ENCODE measurements around the gene KRTAP9-6.

Gene KRTAP9-6

DNA sequence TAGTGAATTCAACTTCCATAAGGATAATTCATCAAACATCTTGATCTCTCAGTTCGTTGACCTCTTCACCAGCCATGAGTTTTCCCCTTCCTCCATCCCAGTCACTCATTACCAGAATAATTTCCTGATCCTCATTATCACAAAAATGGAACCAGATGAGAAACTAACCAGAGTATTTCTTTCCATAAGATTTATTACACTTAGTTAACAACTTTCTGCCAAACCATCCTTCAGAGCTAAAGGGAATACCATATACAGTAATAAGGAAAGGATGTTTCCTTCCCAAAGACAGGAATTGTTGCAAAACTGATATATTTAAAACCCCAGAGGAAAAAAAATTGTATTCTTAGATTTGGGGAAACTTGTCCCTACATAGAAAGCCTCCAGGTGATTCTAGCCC lies 28.8 kb downstream of the KRTAP9-6 start:
- no peak overlapping the region for H3K4me3 ChIP-seq (ENCODE audit: low read length)
- TF ChIP-seq CTCF (conservative IDR thresholded peaks at IDR 0.05; ENCODE audit: low read depth, low read length), result no peak
- no peak for DNase-seq (ENCODE audit: low read depth)

GRCh38 chr17:41296846-41297245 lies 31.7 kb downstream of the KRTAP9-6 start:
- no peak for DNase-seq (ENCODE audit: low read depth)
- no peak for TF ChIP-seq CTCF (conservative IDR thresholded peaks at IDR 0.05; ENCODE audit: low read depth, low read length)
- no peak overlapping the region for H3K4me3 ChIP-seq (ENCODE audit: low read length)

DNA sequence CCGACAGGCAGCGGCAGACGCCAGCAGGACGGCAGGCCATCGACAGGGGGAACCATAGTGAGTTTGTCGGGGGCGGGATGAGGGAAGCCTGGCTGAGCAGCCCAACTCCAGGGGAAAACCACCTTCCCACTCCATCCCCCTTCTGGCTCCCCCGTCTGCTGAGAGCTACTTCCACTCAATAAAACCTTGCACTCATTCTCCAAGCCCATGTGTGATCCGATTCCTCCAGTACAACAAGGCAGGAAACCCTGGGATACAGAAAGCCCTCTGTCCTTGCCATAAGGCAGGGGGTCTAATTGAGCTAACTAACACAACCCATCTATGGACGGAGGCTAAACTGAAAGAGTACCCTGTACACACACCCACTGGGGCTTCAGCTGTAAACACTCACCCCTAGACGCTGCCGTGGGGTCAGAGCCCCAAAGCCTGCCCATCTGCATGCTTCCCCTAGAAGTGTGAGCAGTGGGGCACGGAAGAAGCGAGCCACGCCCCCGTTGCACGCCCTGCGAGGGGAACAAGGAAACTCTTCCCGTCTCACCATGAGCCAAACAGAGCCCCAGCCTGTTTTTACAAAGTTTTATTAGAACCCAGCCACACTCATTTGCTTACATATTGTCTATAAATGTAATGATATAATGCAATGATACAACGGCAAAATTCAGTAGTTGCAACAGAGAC lies 33.4 kb downstream of the KRTAP9-6 start:
- no peak for TF ChIP-seq CTCF (conservative IDR thresholded peaks at IDR 0.05; ENCODE audit: low read depth, low read length)
- no peak overlapping the region for H3K4me3 ChIP-seq (ENCODE audit: low read length)
- DNase-seq (ENCODE audit: low read depth), result no peak

- H3K4me3 ChIP-seq (ENCODE audit: low read length), result no peak overlapping the region
- TF ChIP-seq CTCF (conservative IDR thresholded peaks at IDR 0.05; ENCODE audit: low read depth, low read length), result no peak
- DNase-seq (ENCODE audit: low read depth), result no peak
Measured at GRCh38 chr17:41301204-41301790, 36.1 kb downstream of the KRTAP9-6 start.

- H3K4me3 ChIP-seq (ENCODE audit: low read length), result no peak within 1 kb of the TSS
- DNase-seq (ENCODE audit: low read depth), result no peak
- no peak for TF ChIP-seq CTCF (conservative IDR thresholded peaks at IDR 0.05; ENCODE audit: low read depth, low read length)
Measured at GRCh38 chr17:41301916-41302901, 37.0 kb downstream of the KRTAP9-6 start, which contains the start of gene KRTAP29-1. KRTAP29-1 (minus strand) TSS chr17:41302851; CDS start chr17:41302851, 0 bp downstream.

DNA sequence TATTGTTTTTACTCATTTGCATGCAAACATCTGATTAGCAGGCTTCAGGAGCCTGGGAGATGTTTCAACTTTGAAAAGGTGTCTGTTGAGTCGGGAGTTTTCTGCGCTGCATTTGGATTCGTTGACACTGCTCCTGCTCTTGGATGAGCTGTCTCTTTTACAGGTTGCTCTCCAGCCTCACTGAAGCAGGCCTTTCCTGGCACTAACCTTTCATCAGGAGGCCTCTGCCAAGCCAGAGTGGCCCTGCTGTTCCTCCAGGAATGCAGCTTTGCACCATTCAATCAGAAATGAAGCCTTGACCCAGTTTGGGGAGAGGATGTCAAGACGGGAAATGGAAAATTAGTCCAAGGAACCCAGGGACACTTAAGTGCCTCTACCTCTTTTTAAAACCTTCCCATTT lies 37.8 kb downstream of the KRTAP9-6 start:
- TF ChIP-seq CTCF (conservative IDR thresholded peaks at IDR 0.05; ENCODE audit: low read depth, low read length), result no peak
- DNase-seq (ENCODE audit: low read depth), result no peak
- H3K4me3 ChIP-seq (ENCODE audit: low read length), result no peak overlapping the region

All from retinal pigment epithelial cell (primary cell).